ENCODE measurements around the gene HSPG2.

DNA sequence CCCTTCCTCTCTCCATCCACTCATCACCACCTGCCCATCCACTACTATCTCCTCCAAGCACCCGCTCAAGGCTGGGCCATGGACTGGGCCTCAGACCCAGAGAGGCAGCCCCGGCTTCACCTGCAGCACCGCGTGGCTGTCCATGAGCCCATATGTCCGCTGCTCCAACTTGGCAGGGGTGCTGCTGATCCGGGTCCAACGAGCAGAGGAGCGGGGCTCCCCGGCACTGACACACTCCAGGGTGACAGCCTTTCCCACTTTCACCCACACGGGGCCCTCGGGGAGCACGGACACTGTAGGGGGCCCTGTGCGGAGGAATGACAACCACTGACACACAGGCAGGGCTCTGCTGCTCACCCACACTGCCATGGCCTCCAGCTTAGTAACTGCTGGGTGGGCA is 96.1 kb downstream of the HSPG2 start:
- TF ChIP-seq, protein P1, sequence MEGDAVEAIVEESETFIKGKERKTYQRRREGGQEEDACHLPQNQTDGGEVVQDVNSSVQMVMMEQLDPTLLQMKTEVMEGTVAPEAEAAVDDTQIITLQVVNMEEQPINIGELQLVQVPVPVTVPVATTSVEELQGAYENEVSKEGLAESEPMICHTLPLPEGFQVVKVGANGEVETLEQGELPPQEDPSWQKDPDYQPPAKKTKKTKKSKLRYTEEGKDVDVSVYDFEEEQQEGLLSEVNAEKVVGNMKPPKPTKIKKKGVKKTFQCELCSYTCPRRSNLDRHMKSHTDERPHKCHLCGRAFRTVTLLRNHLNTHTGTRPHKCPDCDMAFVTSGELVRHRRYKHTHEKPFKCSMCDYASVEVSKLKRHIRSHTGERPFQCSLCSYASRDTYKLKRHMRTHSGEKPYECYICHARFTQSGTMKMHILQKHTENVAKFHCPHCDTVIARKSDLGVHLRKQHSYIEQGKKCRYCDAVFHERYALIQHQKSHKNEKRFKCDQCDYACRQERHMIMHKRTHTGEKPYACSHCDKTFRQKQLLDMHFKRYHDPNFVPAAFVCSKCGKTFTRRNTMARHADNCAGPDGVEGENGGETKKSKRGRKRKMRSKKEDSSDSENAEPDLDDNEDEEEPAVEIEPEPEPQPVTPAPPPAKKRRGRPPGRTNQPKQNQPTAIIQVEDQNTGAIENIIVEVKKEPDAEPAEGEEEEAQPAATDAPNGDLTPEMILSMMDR (IDR thresholded peaks at IDR 0.05 in 8 of 11, conservative IDR thresholded peaks at IDR 0.05 in 3 of 11): no peak
- no peak for TF ChIP-seq POLR2A (IDR thresholded peaks at IDR 0.05)

Data from spleen (tissue), 7 donors.